WI38 (cell line): ENCODE data around the gene CUL1.

Experiments
- H3K4me3 ChIP-seq: 2 replicates; pipeline ENCODE4 v1.5.1; 2011; ENCODE audit warnings: low read depth, mild to moderate bottlenecking, control low read depth, low read length
- CTCF ChIP-seq: IDR thresholded peaks from 2 replicates; pipeline ENCODE4 v1.5.1; 2012; ENCODE audit warnings: low read depth, mild to moderate bottlenecking, control low read depth, low read length

Gene CUL1

GRCh38 chr7:148723846-148724245 is 25.1 kb downstream of the CUL1 start:
- no peak for TF ChIP-seq CTCF
- no peak overlapping the region for H3K4me3 ChIP-seq

GRCh38 chr7:148726385-148726784 is 27.7 kb downstream of the CUL1 start:
- TF ChIP-seq CTCF, result no peak
- H3K4me3 ChIP-seq, result no peak overlapping the region

- H3K4me3 ChIP-seq, result no peak overlapping the region
- no peak for TF ChIP-seq CTCF
Observed at GRCh38 chr7:148727501-148728278, 29.0 kb downstream of the CUL1 start.

- H3K4me3 ChIP-seq, result no peak overlapping the region
- TF ChIP-seq CTCF, result no peak
Observed at GRCh38 chr7:148729984-148730733, 31.5 kb downstream of the CUL1 start.

GRCh38 chr7:148732862-148733261 is 34.2 kb downstream of the CUL1 start:
- no peak for TF ChIP-seq CTCF
- no peak overlapping the region for H3K4me3 ChIP-seq

GRCh38 chr7:148733496-148733895 is 34.8 kb downstream of the CUL1 start:
- H3K4me3 ChIP-seq, result no peak overlapping the region
- TF ChIP-seq CTCF, result no peak

- H3K4me3 ChIP-seq, result no peak overlapping the region
- TF ChIP-seq CTCF, result no peak
Observed at GRCh38 chr7:148735141-148735540, 36.4 kb downstream of the CUL1 start.
